Fibroblast of peridontal ligament (primary cell): Measurements from ENCODE around the gene SBF1.

Source experiments
- DNase-seq: peaks from one replicate; pipeline ENCODE4 v3.0.0-alpha.2; 2010; ENCODE audit errors: extremely low read depth

SBF1 gene

GRCh38 chr22:50465066-50465930 is 9.5 kb downstream of the SBF1 start:
- no peak for DNase-seq

- DNase-seq: no peak
These were observed 10.4 kb downstream of the SBF1 start for GRCh38 chr22:50464451-50464850.

DNA sequence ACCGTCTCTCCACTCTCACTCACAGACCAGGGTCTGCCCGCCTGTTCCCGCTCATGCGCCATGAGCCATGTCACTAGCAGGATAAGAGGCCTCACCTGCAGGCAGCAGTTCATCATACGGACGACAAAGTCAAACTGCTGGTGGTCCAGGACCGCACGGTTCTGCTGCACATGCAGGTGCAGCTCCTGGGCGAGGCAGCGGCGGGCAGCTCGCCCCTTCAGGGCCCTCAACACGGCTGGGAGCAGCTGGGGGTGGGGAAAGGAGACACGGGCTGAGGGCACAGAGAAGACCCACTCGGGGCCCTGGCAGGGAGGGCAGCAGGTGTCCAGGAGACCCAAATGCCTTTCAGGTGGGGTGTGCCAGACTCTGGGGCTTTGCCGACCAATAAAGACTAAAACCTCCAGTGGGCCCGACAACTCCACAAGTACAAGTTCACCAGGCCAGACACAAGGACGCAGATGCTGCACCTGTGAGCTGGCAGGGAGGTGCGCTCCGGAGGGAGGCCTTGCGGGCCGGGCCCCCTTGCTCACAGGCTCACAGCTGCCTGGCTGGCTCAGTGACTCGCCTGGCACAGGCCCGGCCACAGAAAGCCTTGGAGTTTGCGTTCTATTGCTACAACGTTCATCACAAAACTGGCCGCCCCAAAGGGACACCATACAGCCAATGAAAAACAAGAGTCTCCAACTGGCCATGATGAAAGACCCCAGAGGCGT is 11.5 kb downstream of the SBF1 start:
- DNase-seq: no peak

- DNase-seq: no peak
These were observed 12.8 kb downstream of the SBF1 start for GRCh38 chr22:50461979-50462540.

DNA sequence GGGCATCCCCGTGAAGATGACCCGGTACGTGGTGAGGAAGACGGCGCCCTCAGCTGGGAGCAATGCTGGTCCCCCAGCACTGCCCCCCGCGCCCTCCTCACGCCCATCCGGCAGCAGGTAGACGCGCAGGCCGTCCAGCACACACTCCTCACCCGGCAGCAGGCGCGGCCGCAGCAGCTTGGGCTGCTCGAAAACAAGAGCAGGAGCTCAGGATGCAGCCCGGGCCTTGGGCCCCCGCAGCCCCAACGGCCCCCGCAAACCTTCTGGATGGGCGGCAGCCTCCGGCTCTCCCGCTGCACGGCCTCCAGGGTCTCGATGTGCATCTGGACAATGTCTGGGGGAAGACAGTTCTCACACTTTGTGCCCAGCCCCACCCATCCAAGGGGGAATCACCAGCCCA is 13.3 kb downstream of the SBF1 start:
- no peak for DNase-seq

DNA sequence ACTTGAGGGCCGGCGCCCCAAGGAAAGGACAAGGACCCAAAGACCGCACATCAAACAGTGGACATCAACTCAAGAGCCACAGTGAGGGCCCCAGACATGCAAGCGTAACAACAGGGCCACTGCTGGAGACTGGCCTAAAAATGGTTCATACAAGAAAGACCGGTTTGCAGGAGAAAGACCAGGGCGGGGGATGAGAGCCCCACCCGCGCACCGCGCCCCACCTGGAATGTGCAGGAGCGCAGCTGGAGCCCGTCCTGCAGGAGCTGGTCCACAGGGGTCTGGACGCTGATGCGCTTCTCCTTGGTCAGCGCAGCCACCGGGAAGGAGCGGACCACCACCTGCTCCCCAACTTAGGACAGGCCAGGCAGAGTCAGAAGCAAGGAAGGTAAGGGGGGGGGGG is 13.9 kb downstream of the SBF1 start:
- no peak for DNase-seq

GRCh38 chr22:50459496-50460140 is 15.2 kb downstream of the SBF1 start:
- no peak for DNase-seq

GRCh38 chr22:50459016-50459415 is 15.8 kb downstream of the SBF1 start:
- no peak for DNase-seq

GRCh38 chr22:50456466-50457234 is 18.2 kb downstream of the SBF1 start:
- DNase-seq: no peak

DNA sequence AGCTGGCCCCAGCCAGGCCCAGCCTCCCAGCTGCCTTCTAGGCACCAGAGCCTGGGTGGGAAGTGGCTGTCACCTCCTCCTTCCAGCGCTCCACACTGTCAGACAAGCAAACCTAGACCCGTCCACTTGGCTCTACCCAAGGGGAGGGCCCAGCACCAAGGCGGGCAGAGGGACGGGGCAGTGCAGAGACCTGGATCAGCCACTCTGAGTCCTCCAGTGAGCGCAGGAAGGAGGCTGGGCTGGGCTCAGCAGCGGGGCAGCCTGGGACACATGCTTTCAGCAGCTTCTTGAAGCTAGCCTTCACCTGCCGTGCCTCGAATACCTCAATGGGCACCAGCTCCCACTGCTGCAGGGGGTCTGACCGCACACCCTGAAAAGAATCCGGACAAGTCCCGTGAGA is 18.8 kb downstream of the SBF1 start:
- no peak for DNase-seq

DNA sequence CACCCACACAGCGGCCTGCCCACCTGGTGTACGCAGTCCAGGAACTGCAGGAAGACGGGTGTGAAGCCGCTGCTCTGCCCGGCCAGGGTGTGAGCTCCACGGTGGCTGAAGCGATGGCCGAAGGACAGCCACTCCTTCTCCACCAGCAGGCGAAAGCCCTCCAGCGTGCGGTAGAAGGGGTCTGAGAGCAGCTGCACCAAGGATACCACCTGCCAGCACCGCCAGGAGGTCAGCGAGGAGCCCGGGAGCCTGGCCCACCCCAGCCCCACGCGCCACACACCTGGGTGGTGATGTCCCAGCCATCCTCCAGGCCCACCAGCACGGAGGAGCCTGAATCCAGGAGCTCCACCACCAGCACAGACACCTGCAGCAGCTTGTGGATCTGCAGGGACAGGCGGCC is 19.6 kb downstream of the SBF1 start:
- DNase-seq: no peak

DNA sequence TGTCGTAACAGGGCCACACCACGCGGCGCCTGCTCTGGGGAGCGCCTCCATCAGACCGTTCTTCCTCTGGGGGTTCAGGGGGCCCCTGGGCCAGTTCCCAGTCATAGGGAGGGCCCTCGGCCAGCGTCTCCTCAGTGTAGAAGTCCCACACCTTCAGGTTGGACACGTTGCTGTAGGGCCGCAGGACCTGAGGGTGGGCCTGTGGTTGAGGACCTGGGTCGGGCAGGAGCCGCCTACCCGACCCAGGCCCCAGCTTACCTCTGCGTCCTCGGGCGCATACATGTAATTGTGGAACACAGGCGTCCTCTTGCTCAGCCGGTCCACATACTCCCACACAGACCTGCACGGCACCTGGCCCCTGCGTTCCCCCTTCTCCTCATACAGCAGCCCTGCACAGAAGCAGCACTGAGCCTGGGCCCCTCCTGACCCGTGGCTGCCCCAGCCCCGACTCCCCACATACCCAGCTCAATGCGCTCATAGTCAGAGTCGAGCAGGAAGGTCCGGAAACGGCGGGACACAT is 20.2 kb downstream of the SBF1 start:
- no peak for DNase-seq

DNA sequence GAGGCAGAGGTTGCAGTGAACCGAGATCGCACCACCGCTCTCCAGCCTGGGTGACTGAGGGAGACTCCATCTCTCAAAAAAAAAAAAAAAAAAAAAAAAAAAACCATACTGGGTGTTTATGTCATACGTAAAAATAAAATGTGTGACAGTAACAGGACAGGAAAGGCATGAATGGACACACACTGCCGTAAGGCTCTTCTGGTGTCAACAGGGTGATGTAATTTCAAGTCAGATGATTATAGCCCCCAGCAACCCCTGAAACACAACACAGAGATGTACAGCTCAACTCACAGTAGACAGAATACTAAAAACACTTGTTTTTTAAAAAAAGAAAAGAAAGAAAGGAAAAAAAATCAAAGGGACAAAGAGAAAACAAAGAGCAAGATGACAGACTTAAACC is 22.2 kb downstream of the SBF1 start:
- no peak for DNase-seq

DNA sequence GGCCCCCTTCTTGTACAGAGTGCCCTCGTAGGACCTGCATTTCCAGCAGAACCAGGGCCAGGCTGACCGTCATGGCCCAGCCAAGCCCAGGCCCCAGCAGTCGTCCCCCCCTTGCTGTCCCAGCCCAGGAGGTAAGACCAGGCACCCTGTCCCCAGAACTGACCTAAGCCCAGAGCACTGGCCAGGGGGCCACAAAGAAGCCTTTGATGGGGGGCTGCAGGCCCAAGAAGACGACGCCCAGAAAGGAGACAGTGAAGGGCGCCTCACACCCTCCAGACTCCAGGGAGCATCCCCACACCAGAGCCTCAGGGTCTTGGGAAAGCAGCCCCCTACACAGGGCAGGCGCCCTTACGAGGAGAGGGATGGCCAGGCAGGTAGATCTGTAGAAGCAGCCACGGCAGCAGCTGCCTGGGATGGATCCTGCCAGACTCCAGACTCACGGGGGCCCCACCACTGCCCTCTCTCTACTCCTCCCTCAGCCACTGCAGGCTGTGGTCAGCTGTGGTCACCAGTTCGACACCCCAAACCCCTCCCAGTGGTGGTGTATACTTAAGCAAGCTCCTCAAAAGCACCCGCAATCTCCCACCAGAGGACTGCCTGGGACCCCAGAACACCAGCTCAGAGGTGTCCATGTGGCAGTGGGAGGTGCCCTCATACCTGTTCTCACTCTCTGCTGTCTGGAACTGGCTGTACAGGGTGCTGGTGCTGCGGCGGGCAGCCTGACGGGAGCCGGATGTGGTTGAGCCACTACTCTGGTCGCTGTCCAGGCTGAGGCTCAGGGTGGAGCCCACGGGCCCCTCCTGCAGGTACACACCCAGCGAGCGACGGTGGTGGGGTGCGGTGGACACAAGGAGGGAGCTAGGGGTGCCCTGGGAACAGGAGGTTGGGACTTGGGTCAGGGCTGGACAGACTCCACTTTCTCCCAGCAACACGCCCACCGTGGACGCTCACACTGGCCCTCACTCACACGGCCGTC is 27.0 kb downstream of the SBF1 start:
- DNase-seq: no peak

- DNase-seq: no peak
These were observed 27.9 kb downstream of the SBF1 start for GRCh38 chr22:50446708-50447575.

DNA sequence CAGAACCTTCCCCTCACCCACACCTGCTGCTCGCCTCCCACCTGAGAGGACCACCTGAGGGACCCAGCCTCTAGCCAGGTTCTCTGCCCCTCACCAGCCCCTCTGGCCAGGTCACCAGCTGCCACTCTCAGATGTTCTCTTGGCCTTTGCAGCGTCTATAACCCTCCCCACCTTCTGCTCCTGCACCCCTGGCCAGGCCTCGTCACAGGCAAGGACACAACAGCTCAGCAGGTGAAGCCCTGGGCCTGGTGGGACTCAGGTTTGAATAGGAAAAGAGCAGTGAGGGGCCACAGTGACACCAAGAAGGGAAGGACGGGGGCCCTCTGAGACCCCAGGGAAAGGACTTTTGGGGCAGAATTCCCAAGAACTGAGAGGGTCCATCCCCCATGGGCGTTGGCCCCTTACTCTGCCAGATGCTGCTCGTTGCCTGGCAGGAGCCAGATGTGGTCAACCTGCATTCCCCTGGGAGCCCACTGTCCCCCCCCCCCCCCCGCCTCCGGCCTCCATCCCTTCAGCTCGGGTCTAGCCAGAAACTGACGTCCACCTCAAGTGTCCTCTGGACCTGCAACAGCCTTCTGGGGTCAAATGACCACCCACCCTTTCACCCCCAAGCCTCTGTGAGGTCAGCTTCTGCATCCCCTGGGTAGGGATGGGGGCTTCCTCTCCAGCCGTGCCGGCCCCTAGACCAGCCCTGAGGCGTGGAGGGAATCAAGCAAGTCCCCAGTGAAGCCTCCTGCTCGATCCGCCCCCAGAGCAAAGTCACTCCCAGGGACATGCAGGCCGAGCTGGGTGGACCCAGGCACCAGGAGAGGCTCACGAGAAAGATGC is 28.7 kb downstream of the SBF1 start:
- no peak for DNase-seq

DNA sequence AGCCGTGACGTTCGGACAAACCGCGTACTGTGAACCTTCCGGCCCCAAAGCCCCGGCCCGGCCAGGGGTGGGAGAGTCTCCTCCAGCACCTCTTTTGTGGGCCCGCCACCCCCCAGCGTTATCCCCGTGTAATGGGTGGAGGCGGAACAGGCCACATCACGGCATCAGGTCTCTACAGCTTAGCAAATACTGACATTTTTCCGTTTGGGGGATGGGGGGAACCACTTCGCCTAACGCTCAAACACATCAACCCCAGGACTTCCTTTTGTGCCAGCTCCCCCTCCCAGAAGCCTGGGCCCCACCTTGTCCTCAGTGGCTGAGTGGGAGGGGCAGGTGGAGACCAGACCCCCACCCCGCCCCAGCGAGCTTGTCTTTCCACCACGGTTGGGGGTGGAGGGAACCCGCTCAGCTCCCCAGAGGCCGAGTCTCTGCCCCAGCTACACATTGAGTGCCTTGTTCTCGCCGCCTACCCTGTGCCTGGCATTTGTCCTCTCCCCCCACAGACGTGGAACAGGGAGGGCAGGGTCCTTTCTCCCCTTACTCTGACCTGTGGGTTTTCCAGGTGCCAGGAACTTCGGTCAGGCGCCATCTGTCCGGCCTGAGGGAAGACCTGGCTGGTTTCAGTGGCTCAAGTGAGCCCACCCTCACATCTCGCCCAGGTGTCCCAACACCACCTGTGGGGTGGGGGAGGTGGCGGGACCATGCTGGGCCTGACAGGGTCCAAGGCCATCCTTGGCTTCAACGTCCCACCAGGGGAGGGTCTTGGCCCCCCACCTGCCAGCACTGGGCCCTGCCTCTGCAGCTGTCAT is 29.6 kb downstream of the SBF1 start:
- DNase-seq: no peak
